HG03520 (cell line): ENCODE results near the gene CYBA.

Experiments used
- ATAC-seq: cut with Tn5 transposase; IDR thresholded peaks from one replicate; pipeline ENCODE4 v1.9.1; 2021; ENCODE audit warnings: mild to moderate bottlenecking, moderate library complexity; ENCODE audit not compliant: unreplicated experiment

The CYBA gene

DNA sequence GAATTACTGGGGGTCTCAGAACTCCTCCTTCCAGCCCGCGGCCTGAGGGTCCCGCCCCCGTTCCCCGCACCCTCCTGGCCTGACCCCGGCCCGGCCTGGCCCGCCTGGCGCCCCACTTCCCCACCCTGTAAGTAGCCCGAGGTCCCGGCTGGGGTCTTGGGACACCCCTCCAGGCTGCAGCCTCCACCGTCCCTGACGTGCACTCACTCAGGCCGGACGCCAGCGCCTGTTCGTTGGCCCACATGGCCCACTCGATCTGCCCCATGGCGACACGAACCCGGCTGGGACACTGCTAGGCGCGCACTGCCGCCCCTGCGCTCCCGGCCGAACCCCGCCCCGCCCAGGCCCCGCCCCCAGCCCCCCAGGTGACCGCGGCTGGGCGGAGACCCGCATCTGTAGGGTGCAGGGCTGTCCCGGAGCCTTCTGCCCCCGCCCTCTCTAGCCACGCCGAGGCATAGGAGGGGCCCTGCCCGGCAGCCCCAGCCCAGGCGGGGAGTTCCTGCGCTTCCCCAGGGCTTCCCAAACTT, at the start of gene CYBA:
Gene CYBA, minus strand, starts transcription at position 305 of the 527 bp plus-strand sequence. Its CDS starts 40 bp downstream, at position 265.
- peak; percentile 56 for ATAC-seq

DNA sequence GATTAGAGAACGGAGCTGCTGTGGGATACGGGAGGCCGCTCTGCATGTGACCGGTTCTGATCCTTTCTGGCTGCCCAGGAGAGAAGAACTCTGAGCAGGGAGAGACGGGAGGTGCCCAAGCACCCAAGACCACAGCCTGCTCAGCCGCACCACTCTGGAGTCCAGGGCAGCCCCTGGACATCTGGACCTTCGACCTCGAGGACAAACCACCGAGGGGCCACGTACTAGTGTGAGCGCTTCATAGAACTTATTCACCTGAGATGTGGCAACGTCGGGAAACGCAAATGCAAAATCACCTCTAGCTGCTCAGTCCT, 49.4 kb upstream of the CYBA start:
- no peak for ATAC-seq

DNA sequence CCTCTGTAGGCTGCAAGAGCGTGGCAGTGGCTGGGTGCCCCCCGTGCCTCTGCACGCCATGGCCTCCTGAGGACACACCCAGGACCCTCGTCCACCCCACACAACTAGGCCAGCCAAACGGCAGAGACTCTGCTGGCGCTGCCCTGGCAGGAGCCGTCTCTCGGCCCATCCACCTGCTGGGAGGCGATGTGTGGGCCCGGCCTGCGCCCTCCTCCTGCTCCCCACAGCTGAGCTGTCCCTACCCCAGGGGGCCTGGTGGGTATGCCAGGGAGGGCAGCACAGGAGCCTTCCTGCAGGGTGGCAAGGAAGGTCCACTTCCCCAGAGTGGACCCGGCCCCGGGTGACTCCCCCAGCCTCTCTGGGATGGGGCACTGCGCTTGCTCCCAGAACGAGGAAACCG, 48.3 kb upstream of the CYBA start:
- no peak for ATAC-seq

DNA sequence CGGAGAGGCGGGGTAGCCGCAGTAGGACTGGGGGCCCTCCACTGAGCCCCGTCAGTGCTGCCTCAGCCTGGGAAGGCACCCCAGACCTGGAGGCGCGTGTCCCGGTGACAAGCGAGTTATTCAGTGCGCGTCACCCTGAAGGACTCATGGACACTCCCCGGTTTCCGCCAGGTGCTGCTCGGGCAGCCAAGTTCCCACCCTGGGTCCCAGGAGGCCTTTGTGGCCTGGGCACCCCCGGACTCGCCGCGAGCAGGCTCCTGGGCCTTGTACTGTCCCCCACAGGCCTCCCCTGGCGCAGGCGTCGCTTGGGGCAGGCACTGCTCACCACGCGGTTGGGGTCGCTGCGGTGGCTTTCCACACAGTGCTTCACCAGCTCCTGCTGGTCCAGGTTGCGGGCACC, 47.8 kb upstream of the CYBA start:
- no peak for ATAC-seq

DNA sequence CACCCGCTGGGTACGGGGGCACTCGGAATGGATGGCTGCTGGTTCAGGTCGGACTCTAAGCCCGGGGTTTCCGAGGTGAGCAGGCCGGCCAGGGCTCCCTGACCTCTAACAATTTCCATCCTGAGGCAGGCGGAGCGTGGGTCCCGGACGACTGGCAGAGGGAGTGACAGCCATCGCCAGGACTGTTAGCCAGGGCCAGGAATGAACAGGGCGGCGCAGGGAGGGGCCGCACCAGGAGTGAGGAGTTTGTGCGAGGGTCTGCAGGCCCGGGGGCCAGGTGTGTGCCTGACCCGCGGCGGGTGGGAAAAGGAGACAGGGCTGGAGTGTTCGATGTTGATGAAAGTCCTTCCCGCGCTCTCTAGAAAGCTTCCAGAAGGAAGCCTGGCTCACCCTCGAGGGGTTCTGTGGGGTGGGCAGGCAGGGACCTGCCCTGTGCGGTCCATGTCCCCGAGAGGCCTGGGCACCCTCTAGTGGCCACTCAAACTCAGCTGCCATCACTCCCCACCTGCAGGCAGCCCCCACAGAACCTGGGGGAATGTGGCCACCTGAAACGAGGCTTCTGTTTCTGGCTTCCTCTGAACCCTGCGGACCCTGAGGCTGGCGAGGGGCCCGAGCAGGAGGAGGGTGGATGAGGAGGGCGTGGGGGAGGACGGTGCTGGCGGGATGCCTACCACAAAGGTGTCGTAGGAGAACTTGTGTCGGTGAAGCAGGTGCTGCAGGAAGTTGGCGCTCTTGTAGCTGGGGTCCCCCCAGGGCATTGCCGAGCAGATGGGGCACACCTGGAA, 47.2 kb upstream of the CYBA start:
- no peak for ATAC-seq

DNA sequence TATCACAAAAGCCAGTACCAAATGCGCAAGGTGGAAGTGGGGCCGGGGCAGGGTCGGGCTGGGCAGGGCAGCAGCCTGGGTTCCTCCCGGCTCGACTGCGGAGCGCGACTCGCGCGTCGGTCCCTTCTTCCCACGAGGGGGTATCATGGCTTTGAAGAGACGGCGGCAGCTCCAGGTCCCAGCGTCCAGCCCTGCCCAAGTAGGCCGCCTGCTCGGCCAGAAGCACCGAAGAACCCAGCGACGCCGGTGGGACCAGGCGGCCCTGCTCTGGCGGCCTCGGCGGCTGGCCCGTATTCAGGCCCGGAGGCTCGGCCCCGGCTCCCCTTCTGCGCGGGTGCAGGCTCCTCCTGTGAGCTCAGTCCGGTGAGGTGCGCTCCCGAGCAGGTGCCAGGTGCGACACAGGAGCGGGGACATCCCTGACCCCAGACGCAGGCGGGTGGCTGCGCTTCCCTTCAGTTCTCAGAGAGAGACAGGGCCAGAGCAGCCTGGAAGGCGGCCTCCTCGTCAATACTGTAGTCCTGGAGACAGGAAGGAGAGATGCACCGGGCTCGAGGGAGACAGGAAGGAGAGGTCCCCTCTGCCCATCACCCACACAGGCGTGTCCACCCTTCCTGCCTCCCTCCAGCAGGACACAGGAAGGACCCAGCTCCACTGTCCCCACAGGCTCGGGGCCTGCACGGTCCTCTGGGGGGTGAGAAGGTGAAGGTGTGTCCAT, 46.4 kb upstream of the CYBA start:
- ATAC-seq: no peak

DNA sequence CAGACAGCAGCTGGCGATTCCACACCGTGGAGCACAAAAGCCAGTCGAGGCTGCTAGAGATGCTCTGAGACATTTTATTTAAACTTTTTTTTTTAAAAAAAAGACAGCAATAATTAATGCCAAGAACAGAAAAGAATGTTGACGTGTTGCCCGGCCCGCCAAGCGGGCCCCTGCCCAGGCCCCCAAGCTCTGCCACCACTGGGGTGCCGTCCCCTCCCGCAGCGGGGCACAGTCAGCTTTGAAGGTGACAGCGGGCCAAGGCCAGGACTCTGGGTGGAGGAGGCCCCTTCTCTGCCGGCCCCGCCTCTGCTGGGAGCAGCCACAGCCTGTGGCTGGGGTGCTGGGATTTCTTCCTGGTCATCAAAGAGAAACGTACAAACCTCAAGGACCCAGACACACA, 45.6 kb upstream of the CYBA start:
- no peak for ATAC-seq

DNA sequence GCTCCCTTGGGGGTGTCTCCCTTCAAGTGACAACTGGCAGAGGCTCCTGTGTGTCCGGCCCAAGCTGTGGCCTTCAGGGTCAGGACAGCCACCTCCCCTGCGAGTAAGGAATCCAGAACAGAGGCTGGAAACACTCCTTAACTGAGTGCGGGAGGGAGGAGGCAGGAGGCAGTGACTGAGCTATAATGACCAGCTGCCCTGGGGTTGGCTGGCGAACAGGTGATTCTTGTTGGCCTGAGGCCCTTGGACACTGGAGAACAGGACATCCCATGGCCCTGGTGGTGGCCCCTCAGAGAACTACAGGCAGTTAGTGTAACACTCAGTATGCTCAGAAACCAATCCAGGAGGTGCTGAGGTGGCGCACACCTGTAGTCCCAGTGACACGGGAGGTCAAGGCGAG, 44.9 kb upstream of the CYBA start:
- ATAC-seq: no peak

DNA sequence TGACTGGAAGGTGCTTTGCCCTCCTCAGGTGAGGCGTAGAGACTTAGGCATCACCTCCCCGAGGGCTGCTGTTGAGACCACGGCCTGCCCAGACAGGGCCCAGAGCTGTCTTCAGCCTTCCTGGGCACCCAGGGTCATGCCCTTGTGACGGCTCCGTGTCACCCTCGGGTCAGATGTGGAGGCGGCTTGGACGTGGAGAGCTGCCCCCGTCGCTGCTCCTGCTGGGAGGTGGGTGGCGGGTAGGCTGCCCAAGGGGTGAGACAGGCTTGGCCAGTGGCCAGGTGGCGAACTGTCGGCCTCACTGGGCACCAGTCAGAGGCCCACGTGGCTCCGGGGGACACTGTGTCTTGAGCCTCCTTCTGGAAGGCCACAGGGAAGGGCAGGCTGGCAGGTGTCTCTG, 44.4 kb upstream of the CYBA start:
- no peak for ATAC-seq

DNA sequence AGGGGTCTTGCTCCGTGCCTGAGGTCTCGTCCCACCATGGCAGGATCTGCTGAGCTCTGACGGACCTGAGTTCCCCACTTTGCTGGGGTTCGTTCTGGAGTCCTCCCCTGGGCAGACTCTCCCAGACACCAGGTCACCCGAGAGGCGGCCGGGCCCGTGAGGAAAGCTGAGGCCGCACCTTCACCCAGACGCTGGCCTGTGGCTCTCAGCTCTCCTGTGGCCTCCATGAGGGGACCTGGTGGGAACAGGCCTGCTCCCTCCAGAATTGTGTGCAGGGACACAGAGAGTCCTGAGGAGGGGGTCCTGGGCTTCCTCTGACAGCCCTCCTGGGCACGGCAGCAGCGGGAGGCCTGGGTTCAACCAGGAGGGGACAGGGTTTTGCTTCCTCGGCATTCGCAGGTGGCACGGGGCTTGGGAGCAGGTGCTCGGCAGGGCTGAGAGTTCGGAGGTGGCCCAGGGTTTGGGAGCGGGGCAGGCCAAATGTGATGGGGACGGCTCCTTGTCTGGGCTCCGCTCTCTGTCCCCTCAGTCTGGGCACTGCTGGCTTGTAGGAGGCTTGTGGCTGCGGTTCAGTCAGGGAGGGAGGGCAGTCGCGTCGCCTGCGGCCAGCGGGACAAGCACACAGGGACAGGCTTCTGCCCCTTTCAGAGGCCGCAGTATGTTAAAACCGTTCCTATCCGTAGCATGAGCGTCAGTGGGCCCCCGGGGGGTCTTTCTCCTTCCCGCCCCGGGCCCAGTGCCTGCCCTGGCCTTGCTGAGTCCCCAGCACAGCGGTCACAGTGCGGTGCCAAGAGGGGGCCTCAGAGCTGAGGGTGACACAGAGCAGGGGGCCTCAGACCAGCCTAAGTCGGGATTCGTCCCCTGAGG, 43.6 kb upstream of the CYBA start:
- no peak for ATAC-seq

DNA sequence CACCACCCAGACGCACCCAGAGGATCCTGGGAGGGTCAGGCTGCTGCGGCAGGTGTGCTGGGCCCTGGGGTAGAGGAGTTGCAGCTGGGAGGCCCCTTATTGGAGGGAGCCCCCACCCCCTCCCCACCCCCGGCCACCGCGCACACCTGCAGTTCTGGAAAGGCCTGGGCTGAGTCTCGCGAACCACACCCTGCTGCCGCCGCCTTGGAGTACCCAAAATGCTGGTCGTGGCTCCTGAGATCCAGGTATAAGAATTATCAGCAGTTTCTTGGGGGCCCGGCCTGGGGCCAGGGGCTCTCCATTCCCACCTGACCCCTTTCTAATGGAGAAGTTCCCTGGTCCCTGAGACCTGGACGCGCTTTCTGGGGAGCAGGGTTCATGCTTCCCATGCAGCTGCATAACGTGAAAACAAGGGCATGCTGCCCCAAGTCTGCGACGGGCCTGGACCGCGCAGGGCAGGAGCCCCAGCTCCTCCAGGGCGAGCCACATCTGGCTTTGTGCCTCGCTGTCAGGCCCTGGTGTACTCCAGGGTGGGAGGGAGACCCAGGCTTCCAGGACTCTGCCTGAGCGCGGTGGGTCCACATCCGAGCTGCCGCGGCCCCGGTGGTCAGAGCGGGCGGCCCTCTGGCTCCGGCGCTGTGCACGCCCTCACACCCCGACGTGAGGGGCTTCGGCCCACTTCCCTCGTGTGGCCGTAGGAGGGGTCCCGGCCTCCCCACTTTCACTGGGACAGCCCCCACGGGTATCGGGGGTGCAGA, 42.7 kb upstream of the CYBA start:
- no peak for ATAC-seq

DNA sequence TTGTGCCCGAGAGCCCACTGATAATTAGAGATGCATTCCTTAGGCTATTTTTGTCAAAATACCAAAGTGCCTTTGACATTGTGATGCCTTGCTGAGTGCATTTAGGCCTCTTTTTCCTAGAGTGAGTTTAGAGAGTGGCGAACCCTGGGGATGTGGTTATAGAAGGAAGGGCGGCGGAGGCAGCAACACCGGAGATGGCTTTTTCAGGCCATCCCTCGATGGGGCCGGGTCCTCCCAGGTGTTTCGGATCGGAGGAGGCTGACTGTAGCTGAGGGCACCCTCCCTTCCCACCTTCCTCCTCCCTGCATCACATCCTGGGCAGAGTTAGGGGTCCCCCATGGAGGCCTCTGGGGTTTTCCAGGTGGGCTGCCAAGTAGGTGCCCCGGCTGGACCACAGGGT, 42.0 kb upstream of the CYBA start:
- ATAC-seq: no peak

DNA sequence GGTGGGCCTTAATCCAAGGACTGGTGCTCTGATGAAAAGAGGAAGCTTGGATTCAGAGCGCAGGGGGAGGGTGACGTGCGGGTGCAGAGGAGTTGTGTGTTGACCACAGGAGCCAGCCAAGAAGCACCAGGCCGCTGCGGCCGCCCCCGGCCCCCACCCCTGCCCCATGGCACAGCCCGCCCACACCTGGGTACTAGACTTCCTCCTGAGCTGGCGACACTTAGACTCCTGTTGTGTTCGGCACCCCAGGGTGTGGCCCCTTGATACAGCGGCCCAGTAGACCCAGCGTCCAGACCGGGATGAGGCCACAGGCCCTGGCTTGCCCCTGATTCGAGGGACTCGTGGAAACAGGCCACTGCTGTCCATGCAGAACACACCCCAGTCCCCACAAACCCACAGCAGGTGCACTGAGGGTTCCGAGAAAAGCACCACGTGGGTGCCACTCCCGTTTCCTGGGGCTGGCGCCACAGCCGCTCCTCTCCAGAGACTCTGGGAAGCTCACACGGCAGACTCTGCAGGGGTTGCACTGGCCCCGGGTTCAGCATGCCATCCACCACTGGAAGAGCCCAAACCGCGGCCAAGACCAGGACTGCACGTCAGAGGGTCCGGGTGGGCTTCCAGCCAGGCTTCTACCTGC, 41.2 kb upstream of the CYBA start:
- no peak for ATAC-seq

DNA sequence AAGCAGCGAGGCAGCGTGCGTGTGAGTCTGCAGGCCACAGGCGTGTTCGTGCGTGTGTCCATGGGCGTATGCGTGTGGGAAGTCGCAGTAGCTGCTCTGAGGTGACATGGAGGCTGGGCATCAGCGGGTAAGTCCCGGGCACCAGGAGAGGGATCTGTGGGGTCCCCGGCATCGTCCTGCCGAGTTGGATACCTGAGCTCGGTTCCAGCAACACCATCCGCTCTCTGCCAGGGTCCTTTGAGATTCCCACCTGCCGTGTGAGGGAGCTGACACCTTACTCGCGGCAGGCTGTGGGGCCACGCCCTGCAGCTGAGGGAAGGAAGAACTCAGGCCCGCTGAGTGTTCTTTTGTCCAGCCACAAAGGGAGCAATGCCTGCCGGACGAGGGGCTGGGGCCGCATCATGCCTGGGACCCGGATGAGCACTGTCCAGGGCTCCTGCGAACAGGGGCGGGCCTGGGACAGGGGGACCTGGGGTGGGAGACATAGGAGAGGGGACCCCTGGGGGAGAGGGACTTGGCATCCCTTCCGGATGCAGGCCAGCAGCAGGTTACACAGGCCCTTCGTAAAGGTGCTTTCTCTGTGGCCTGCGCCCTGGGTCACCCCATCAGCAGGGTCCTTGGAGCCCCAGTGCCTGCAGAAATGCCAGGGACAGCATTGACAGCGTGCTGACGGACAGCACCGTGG, 40.4 kb upstream of the CYBA start:
- no peak for ATAC-seq

DNA sequence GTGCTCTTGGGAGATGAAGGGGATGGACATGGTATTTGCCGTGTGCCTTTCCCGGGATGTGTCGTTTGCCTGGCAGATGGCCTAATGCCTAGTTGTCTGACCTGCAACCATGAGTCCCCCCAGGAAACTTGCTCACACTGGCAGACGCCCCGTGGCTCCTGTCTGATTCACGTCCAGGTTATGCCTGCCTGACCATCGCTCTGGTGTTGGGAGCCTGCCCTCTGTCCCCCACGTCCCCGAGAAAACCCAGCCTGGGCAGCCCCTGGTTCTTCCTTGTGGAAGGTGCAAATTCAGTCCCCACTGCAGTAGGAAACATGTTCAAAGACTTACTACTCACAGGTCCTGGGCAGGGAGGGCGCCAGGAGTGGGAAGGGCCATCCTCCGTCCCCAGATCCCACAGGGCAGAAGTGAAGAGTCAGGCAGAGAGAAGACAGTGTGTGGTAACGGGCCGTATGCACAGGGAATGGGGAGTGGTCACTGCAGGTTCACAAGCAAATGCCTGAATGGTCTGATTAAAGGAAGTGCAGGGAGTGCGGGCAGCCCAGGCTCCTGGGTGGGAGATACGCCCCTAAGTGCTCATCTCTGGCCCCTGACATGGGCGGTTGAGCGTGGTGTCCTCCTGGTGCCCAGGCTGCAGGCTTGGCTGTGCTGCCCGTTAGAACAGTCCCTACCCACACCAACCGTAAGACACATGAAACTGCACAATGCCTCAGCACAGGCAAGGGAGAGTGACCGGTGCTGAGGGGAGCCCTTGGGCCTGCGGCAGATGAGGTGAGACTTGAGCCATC, 39.7 kb upstream of the CYBA start:
- ATAC-seq: no peak

DNA sequence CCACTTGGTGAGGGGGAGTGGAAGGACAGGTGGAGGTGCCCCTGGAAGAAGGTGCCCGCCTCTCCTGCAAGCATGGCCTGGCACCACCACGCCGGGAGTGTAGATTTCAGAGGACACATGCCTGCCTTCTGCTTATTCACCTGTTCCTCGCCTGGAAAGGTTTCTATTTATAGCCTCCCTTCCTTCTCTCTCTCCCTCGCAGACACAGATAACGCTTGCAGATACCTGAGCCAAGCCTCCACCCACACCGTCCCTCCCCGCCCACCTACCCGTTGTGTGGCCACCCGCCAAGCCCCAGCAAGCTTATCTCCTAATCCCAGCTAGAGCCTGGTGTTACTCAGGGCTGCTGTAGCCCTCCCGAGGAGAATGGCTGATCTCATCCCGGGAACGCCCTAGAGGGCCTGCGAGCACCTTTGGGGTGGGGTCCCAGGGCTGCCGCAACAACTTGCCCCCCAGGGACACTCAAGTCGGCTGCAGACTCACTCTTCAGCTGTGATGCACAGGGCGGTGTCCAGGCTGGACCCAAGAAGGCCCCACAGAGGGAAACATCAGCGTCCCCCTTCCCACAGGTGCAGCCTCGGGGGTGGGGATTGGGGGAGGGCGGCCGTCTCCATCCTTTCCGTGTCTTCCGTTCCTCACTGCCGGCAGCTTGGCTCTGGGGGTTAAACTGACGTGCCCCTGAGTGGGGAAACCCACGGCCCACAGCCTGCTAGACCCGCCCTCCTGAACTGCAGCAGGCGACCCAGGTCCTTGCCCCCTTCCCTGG, 37.3 kb upstream of the CYBA start:
- no peak for ATAC-seq

DNA sequence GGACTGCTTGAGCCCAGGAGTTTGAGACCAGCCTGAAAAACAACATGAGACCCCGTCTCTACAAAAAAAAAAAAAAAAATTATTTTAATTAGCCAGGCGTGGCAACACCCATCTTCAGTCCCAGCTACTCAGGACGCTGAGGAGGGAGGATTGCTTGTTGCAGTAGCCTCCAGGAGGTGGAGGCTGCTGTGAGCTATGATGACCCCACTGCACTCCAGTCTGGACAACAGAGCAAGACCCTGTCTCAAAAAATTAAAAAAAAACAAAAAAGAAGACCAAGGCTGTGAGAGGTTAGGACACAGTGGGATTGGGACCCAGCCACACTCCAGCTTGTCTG, 36.8 kb upstream of the CYBA start:
- ATAC-seq: no peak

DNA sequence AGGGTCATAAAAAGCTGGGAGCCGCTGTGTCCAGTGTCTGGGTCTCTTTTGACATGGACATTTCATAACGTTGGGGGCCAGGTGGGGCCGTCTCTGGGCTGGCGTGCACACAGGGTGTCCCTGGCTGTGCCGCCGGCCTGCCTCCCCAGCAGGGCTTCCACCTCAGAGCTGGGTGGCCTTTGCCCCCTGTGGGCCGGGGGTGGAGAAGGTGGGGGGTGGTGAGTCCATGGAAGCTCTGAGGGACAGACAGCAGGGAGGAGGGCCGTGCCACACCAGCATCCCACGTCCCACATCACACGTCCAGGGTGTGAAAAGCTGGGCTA, 36.4 kb upstream of the CYBA start:
- ATAC-seq: no peak
